Tibial nerve (tissue), 4 donors: ENCODE results near the gene HSPA9. TPM values are rescaled to one million over a fixed set of nuclear protein-coding genes. Genes with fewer than 3 reads are reported as not detected.

Source experiments
- DNase-seq, 2 donors: peaks; one replicate each; pipeline ENCODE4 v3.0.0-alpha.2; 2019; ENCODE audit warnings: low spot score in 2 of 2
- H3K27ac ChIP-seq, 4 donors: fragments of 200-600 bp; sonication (generic) in 3 of 4; one replicate each; pipeline ENCODE4 v1.5.1; 2017 to 2019; ENCODE audit warnings: mild to moderate bottlenecking in 1 of 4
- H3K27me3 ChIP-seq, 2 donors: fragments of 200-600 bp; sonication (generic) in 1 of 2; one replicate each; pipeline versions ENCODE4 v1.5.1 to v1.6.0; 2017 to 2019
- H3K36me3 ChIP-seq, 3 donors: fragments of 200-600 bp; sonication (generic); one replicate each; pipeline ENCODE4 v1.5.1; 2018 to 2019
- H3K4me1 ChIP-seq, 4 donors: fragments of 200-600 bp; sonication (generic) in 3 of 4; one replicate each; pipeline ENCODE4 v1.5.1; 2017 to 2019
- H3K4me3 ChIP-seq, 4 donors: fragments of 200-600 bp; sonication (generic) in 3 of 4; one replicate each; pipeline ENCODE4 v1.5.1; 2017 to 2019; ENCODE audit warnings: mild to moderate bottlenecking in 1 of 4, moderate library complexity in 1 of 4
- H3K9me3 ChIP-seq, 4 donors: fragments of 200-600 bp; sonication (generic) in 3 of 4; one replicate each; pipeline ENCODE4 v1.5.1; 2017 to 2019
- EP300 ChIP-seq, 2 donors: sonication (generic); formaldehyde crosslinking; IDR thresholded peaks; one replicate each; pipeline ENCODE4 v1.6.1; 2017; ENCODE audit warnings: antibody characterized with exemption in 2 of 2, mild to moderate bottlenecking in 1 of 2
- POLR2A ChIP-seq, 2 donors: fragments of 450-650 bp; IDR thresholded peaks; one replicate each; pipeline ENCODE4 v1.6.1; 2017; ENCODE audit warnings: antibody characterized with exemption in 2 of 2, mild to moderate bottlenecking in 2 of 2, moderate library complexity in 2 of 2
- WGBS, 2 donors: methylation state at CpG; one replicate each; pipeline ENCODE4 v1.1.5; 2018; 5-methylcytosine and 5-hydroxymethylcytosine counted together
- total RNA-seq, 4 donors: library from RNA; depleted of rRNA; stranded (reverse); fragments of >200 nt; gene quantifications; one replicate each; pipeline ENCODE4 v1.1.0, GENCODE V29; 2016
- TF ChIP-seq, protein P1 (sequence below), 5 experiments: fragments of 200-600 bp in 3 of 5; fragments of 450-650 bp in 2 of 5; sonication (generic) in 3 of 5; IDR thresholded peaks; one replicate each; pipeline ENCODE4 v1.5.1; 2016 to 2019; ENCODE audit warnings: antibody characterized with exemption in 5 of 5, mild to moderate bottlenecking in 3 of 5, moderate library complexity in 2 of 5

HSPA9 gene
- total RNA-seq, 4 donors from 2014 or later = 154 to 230 (median 201) TPM

DNA sequence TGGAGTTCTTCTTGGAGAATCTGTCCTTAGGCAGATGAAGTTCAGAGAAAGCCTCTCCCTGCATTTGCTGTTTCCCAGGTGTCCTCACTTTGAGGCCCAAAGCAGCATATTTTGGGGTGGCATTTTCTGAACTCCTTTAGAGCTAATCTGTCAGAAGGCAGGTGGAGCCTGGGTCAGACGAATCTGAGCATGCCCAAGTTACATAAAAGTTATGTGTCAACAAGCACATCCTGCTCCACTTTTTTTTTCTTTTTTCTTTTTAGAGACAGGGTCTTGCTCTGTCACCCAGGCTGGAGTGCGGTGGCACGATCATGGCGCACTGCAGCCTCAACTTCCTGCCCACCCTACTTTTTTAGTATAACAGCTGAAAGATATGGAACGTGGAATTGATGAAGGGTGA lies 41.3 kb upstream of the HSPA9 start:
- peaks cover 0 to 5% (median 1%) of the 10 kb centered on the region in 4 donors for H3K4me1 ChIP-seq
- TF ChIP-seq, protein P1, sequence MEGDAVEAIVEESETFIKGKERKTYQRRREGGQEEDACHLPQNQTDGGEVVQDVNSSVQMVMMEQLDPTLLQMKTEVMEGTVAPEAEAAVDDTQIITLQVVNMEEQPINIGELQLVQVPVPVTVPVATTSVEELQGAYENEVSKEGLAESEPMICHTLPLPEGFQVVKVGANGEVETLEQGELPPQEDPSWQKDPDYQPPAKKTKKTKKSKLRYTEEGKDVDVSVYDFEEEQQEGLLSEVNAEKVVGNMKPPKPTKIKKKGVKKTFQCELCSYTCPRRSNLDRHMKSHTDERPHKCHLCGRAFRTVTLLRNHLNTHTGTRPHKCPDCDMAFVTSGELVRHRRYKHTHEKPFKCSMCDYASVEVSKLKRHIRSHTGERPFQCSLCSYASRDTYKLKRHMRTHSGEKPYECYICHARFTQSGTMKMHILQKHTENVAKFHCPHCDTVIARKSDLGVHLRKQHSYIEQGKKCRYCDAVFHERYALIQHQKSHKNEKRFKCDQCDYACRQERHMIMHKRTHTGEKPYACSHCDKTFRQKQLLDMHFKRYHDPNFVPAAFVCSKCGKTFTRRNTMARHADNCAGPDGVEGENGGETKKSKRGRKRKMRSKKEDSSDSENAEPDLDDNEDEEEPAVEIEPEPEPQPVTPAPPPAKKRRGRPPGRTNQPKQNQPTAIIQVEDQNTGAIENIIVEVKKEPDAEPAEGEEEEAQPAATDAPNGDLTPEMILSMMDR (IDR thresholded peaks at IDR 0.05) = no peak
- TF ChIP-seq POLR2A (IDR thresholded peaks at IDR 0.05) (no peak), EP300 (IDR thresholded peaks at IDR 0.05) (no peak)
- 83 to 87% methylated on average over 5 of the region's 5 CpGs for WGBS, 2 donors
- no peak overlapping the region for H3K27ac ChIP-seq
- H3K36me3 ChIP-seq = no peaks in the 10 kb centered on the region
- DNase-seq = no peak
- H3K4me3 ChIP-seq = no peak overlapping the region
- H3K9me3 ChIP-seq = no peaks in the 10 kb centered on the region
- no peaks in the 10 kb centered on the region for H3K27me3 ChIP-seq

DNA sequence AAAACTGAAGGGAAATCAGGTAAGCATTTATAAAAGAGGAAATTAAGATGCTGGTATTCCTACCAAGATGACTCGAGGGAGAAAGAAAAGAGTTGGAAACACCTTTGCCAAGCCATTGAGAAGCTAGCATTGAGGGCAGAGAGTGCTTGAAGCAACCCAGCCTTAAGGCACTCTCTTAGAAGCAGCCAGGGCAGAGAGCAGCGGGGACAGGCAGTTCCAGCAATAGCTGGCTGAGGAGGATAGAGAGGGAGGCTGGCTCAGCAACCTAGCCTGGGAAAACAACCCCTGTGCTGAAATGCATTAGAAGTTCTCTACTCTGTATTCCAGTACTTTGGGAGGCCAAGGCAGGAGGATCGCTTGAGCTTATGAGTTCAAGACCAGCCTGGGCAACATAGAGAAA lies 40.3 kb upstream of the HSPA9 start:
- Histone ChIP-seq H3K36me3 (no peaks in the 10 kb centered on the region), H3K9me3 (no peaks in the 10 kb centered on the region), H3K27me3 (no peaks in the 10 kb centered on the region), H3K4me3 (no peak overlapping the region), H3K27ac (no peak overlapping the region), H3K4me1 (peaks cover 0 to 16% (median 5%) of the 10 kb centered on the region in 4 donors)
- TF ChIP-seq EP300 (IDR thresholded peaks at IDR 0.05) (no peak), POLR2A (IDR thresholded peaks at IDR 0.05) (no peak)
- TF ChIP-seq, protein P1 (IDR thresholded peaks at IDR 0.05) = no peak
- no peak for DNase-seq
- WGBS, 2 donors = 88% methylated on average over 3 of the region's 3 CpGs

DNA sequence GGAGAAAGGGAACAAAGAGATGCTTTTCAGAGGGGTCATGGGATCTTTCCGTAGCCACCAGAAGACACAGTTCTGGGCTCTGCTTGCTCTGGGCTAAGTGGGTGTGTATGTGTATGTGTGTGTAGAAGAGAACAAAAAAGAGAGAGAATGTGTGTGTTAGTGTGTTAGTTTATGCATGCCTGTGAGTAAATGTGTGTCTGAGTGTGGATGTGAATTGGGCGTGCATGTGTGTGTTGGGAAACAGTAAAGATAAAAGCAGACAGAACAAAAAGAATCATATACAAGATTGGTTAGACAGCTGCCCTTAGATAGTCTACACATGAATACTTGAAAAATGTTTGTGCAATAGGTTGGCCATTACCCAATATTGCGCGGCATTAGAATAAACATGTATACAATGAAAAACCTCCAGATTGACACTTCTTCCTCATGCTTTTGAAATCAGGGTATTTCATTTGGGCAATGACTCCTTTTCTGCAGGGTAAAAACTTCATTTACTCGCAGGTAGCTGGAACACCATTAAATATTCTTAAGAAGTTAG lies 36.5 kb upstream of the HSPA9 start:
- Histone ChIP-seq H3K36me3 (no peaks in the 10 kb centered on the region), H3K27me3 (no peaks in the 10 kb centered on the region), H3K4me3 (peak overlapping the region in 3 of 4 donors; percentile 17 to 43 (median 41)), H3K4me1 (peaks cover 0 to 29% (median 5%) of the 10 kb centered on the region in 4 donors), H3K9me3 (no peaks in the 10 kb centered on the region), H3K27ac (peak overlapping the region in 3 of 4 donors; percentile 21 to 67 (median 63))
- TF ChIP-seq EP300 (IDR thresholded peaks at IDR 0.05) = no peak
- TF ChIP-seq, protein P1 (IDR thresholded peaks at IDR 0.05) = no peak
- TF ChIP-seq POLR2A (IDR thresholded peaks at IDR 0.05) = no peak
- 41 to 50% methylated on average over 5 of the region's 5 CpGs for WGBS, 2 donors
- no peak for DNase-seq

DNA sequence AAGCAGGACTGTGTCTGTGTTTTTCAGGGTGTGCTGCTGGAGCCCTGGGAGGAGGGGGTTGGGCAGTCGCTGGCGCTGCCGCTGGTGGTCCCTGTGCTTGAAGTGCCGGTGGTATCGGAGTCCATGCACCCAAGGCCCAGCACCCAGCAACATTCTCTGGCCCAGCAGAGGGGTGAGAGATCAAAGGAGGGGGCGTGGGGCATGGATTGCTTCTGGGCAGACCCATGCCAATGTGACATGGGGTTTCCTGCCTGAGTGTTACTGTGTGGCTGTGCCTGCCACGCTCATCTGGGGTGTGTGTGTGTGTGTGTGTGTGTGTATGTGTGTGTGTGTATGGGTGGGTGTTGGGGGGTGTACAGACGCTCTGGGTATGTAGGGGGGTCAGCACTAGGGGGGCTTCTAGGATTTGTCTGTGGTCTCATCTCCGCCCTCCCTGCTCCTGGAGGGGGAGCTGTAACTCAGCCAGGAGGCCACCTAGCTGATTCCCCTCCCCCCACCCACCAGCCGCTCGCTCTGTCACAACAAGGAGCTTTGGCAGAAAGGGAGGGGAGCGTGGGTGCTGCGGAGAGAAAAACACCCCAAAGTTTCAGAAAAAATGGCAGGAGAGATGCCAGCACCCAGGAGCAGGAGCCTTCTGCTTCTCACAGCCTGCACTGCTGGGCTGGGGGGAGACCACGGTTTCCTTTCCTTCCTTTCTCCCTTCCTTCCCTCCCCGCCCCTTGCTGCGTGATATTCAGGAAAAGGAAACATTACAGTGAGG lies 35.9 kb upstream of the HSPA9 start:
- Histone ChIP-seq H3K27ac (peak overlapping the region in 3 of 4 donors; percentile 21 to 67 (median 63)), H3K36me3 (no peaks in the 10 kb centered on the region), H3K27me3 (no peaks in the 10 kb centered on the region), H3K4me1 (peaks cover 0 to 29% (median 5%) of the 10 kb centered on the region in 4 donors), H3K9me3 (no peaks in the 10 kb centered on the region), H3K4me3 (peak overlapping the region; percentile 1 to 43 (median 29))
- WGBS, 2 donors = 12 to 17% methylated on average over 16 of the region's 16 CpGs
- no peak for DNase-seq
- TF ChIP-seq EP300 (IDR thresholded peaks at IDR 0.05) = peak in 1 of 2 donors; percentile 23
- TF ChIP-seq, protein P1 (IDR thresholded peaks at IDR 0.05) = no peak
- no peak for TF ChIP-seq POLR2A (IDR thresholded peaks at IDR 0.05)

DNA sequence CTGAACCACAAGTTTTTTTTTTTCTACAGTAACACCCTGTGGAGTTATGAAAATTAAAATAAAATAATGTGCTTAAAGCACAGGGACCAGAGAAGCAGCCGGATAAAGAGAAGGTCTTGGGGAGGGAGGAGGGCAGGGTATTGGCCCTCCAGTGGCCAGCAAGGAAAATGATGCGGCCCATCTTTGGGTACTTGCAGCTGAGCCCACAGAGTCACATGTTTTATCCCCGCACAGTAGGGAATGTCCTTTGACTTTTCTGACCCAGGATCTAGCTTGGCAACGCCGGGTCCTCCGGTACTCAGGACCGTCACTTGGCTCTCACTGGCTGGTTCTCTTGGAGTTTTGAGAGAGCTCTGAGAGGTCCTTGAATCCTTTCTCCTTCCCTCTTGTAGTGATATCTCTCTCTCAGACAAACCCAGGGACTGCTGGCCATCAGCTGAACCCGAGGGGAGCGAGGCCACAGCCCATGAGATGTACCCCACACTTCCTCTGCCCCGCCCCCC lies 35.3 kb upstream of the HSPA9 start:
- Histone ChIP-seq H3K27me3 (no peaks in the 10 kb centered on the region), H3K4me3 (peak overlapping the region in 1 of 4 donors; percentile 1), H3K27ac (peak overlapping the region in 3 of 4 donors; percentile 21 to 67 (median 63)), H3K4me1 (peaks cover 0 to 29% (median 5%) of the 10 kb centered on the region in 4 donors), H3K9me3 (no peaks in the 10 kb centered on the region), H3K36me3 (no peaks in the 10 kb centered on the region)
- no peak for TF ChIP-seq EP300 (IDR thresholded peaks at IDR 0.05)
- TF ChIP-seq, protein P1 (IDR thresholded peaks at IDR 0.05) = peak in 3 of 5 experiments; percentile 6 to 24 (median 17)
- no peak for DNase-seq
- 12 to 23% methylated on average over 10 of the region's 10 CpGs for WGBS, 2 donors
